ENCODE data around the gene HYDIN. TPM values are rescaled to one million over a fixed set of nuclear protein-coding genes. Genes with fewer than 3 reads are reported as not detected.

The HYDIN gene
- total RNA-seq, 1 experiment from 2014 or later: not detected

GRCh38 chr16:70759666-70760065, 470.9 kb downstream of the HYDIN start:
- Histone ChIP-seq H4K20me1 (ENCODE audit: insufficient read depth) (no peaks in the 10 kb centered on the region), H3K9ac (ENCODE audit: low read length) (no peak overlapping the region), H3K27ac (ENCODE audit: low read depth, low read length) (no peak overlapping the region), H3K9me3 (ENCODE audit: control insufficient read depth in 1 of 2, insufficient read depth in 1 of 2, low read depth in 1 of 2, low read length in 2 of 2) (no peaks in the 10 kb centered on the region), H3K4me2 (ENCODE audit: low read length) (peak overlapping the region; percentile 61; the same call in 1 of the 2 replicates), H3K4me1 (ENCODE audit: control insufficient read depth in 1 of 2, insufficient read depth in 2 of 2, low read length in 2 of 2) (peaks cover 15 to 24% of the 10 kb centered on the region in 2 experiments), H3K79me2 (ENCODE audit: insufficient read depth, low read length) (no peaks in the 10 kb centered on the region), H2AFZ (ENCODE audit: low read depth, low read length, poor library complexity, severe bottlenecking) (no peak overlapping the region), H3K4me3 (replicated peaks in 1 of 2; ENCODE audit: low read depth in 1 of 2, low read length in 2 of 2) (no peak overlapping the region), H3K9me2 (ENCODE audit: insufficient read depth) (no peaks in the 10 kb centered on the region), H3K27me3 (ENCODE audit: insufficient read depth, low read length) (no peaks in the 10 kb centered on the region), H3K36me3 (ENCODE audit: control insufficient read depth in 1 of 2, insufficient read depth in 2 of 2, low read length in 2 of 2) (no peaks in the 10 kb centered on the region; a peak in 1 of 4 replicates)
- ChIA-PET POLR2A (no interaction called here), RAD21 (ENCODE audit: low non-redundant PET in 1 of 2, low total read pairs in 2 of 2, uncharacterized antibody in 2 of 2, unreplicated experiment in 2 of 2) (no interaction called here), CTCF (interaction anchor here (1.0 to 2.9 kb wide), 2 partner anchors 9 to 11 kb away, joined by 4 to 15 read pairs; no protein-coding TSS in a partner anchor)
- ATAC-seq (no peak), DNase-seq (ENCODE audit: low read depth, low spot score) (no peak)
- TF ChIP-seq CTCF (IDR thresholded peaks at IDR 0.05 in 2 of 3, conservative IDR thresholded peaks at IDR 0.05 in 1 of 3; ENCODE audit: borderline replicate concordance in 1 of 3, insufficient read depth in 1 of 3, low read depth in 2 of 3, low read length in 2 of 3): 0 out of 6 replicates have a peak, but pooled peaks of 1 of the 3 experiments have one; percentile 13
- TF ChIP-seq EGR1 (IDR thresholded peaks at IDR 0.05; ENCODE audit: low read depth): no peak
- TF ChIP-seq FOSL1 (IDR thresholded peaks at IDR 0.05; ENCODE audit: low read depth): no peak
- no TSS peak for BruUV-seq (replicated peaks)
- intact Hi-C loops (cut with micrococcal nuclease): no loop called here

- RAD21 ChIA-PET (ENCODE audit: low non-redundant PET in 1 of 2, low total read pairs in 2 of 2, uncharacterized antibody in 2 of 2, unreplicated experiment in 2 of 2): no interaction called here
- no peak overlapping the region for H3K9ac ChIP-seq (ENCODE audit: low read length)
- CTCF ChIA-PET: no interaction called here
- no peaks in the 10 kb centered on the region for H3K9me2 ChIP-seq (ENCODE audit: insufficient read depth)
- no peaks in the 10 kb centered on the region; a peak in 1 of 4 replicates for H3K36me3 ChIP-seq (ENCODE audit: control insufficient read depth in 1 of 2, insufficient read depth in 2 of 2, low read length in 2 of 2)
- H2AFZ ChIP-seq (ENCODE audit: low read depth, low read length, poor library complexity, severe bottlenecking): no peak overlapping the region
- intact Hi-C loops (cut with micrococcal nuclease): no loop called here
- ATAC-seq: no peak
- POLR2A ChIA-PET: interaction anchor here (0.5 kb wide), 1 partner anchor 339 kb away, joined by 3 read pairs; no protein-coding TSS in a partner anchor
- DNase-seq (ENCODE audit: low read depth, low spot score): no peak
- H3K4me2 ChIP-seq (ENCODE audit: low read length): no peak overlapping the region
- BruUV-seq (replicated peaks): no TSS peak
- H3K9me3 ChIP-seq (ENCODE audit: control insufficient read depth in 1 of 2, insufficient read depth in 1 of 2, low read depth in 1 of 2, low read length in 2 of 2): no peaks in the 10 kb centered on the region
- no peak overlapping the region for H3K27ac ChIP-seq (ENCODE audit: low read depth, low read length)
- H3K79me2 ChIP-seq (ENCODE audit: insufficient read depth, low read length): no peaks in the 10 kb centered on the region
- no peak overlapping the region for H3K4me3 ChIP-seq (replicated peaks in 1 of 2; ENCODE audit: low read depth in 1 of 2, low read length in 2 of 2)
- peaks cover 15 to 24% of the 10 kb centered on the region in 2 experiments for H3K4me1 ChIP-seq (ENCODE audit: control insufficient read depth in 1 of 2, insufficient read depth in 2 of 2, low read length in 2 of 2)
- no peaks in the 10 kb centered on the region for H3K27me3 ChIP-seq (ENCODE audit: insufficient read depth, low read length)
- H4K20me1 ChIP-seq (ENCODE audit: insufficient read depth): no peaks in the 10 kb centered on the region
- TF ChIP-seq EGR1 (IDR thresholded peaks at IDR 0.05; ENCODE audit: low read depth) (no peak), FOSL1 (IDR thresholded peaks at IDR 0.05; ENCODE audit: low read depth) (no peak), MAX (IDR thresholded peaks at IDR 0.05) (no peak), SP1 (IDR thresholded peaks at IDR 0.05; ENCODE audit: low read depth) (no peak), CBX3 (IDR thresholded peaks at IDR 0.05; ENCODE audit: low read depth) (no peak), EZH2 (IDR thresholded peaks at IDR 0.05) (no peak), EZH2phosphoT487 (IDR thresholded peaks at IDR 0.05; ENCODE audit: borderline replicate concordance) (no peak), TCF7L2 (IDR thresholded peaks at IDR 0.05; ENCODE audit: borderline replicate concordance, extremely low read depth, insufficient read depth, insufficient read length) (no peak), POLR2A (IDR thresholded peaks at IDR 0.05; ENCODE audit: borderline replicate concordance, extremely low read depth, insufficient read depth, insufficient read length) (no peak), ZNF274 (IDR thresholded peaks at IDR 0.05; ENCODE audit: low read depth, low read length) (no peak), ELF1 (IDR thresholded peaks at IDR 0.05; ENCODE audit: borderline replicate concordance, low read depth) (no peak), YY1 (IDR thresholded peaks at IDR 0.05; ENCODE audit: extremely low read depth, insufficient replicate concordance, low read depth, low read length) (no peak)
- TF ChIP-seq, protein P1, sequence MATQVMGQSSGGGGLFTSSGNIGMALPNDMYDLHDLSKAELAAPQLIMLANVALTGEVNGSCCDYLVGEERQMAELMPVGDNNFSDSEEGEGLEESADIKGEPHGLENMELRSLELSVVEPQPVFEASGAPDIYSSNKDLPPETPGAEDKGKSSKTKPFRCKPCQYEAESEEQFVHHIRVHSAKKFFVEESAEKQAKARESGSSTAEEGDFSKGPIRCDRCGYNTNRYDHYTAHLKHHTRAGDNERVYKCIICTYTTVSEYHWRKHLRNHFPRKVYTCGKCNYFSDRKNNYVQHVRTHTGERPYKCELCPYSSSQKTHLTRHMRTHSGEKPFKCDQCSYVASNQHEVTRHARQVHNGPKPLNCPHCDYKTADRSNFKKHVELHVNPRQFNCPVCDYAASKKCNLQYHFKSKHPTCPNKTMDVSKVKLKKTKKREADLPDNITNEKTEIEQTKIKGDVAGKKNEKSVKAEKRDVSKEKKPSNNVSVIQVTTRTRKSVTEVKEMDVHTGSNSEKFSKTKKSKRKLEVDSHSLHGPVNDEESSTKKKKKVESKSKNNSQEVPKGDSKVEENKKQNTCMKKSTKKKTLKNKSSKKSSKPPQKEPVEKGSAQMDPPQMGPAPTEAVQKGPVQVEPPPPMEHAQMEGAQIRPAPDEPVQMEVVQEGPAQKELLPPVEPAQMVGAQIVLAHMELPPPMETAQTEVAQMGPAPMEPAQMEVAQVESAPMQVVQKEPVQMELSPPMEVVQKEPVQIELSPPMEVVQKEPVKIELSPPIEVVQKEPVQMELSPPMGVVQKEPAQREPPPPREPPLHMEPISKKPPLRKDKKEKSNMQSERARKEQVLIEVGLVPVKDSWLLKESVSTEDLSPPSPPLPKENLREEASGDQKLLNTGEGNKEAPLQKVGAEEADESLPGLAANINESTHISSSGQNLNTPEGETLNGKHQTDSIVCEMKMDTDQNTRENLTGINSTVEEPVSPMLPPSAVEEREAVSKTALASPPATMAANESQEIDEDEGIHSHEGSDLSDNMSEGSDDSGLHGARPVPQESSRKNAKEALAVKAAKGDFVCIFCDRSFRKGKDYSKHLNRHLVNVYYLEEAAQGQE (IDR thresholded peaks at IDR 0.05; ENCODE audit: low read depth): no peak
Measured at GRCh38 chr16:70758786-70759185, 471.7 kb downstream of the HYDIN start.
